SKM-1 (cell line): ENCODE results near the gene MEIOSIN.
"Not testable (repeated sequence)": the region's sequence is repeated elsewhere in the genome, so short reads cannot be mapped to it uniquely, and the experiment has no call there.

Experiments
- DNase-seq: peaks from one replicate; lab custom pipeline; 2025; ENCODE audit not compliant: unreplicated experiment; lab: John Stamatoyannopoulos, UW

MEIOSIN gene

GRCh38 chr19:45717983-45718650, 15.1 kb upstream of the MEIOSIN start:
- no peak for DNase-seq

GRCh38 chr19:45720065-45720464, 13.2 kb upstream of the MEIOSIN start:
- DNase-seq: not testable (repeated sequence)

- DNase-seq: not testable (repeated sequence)
These were observed 4.6 kb upstream of the MEIOSIN start for GRCh38 chr19:45728683-45729082.

GRCh38 chr19:45729800-45730290, 3.4 kb upstream of the MEIOSIN start:
- DNase-seq: no peak

GRCh38 chr19:45730368-45731288, 2.6 kb upstream of the MEIOSIN start, which contains the start of gene FBXO46:
FBXO46 (minus strand) TSS chr19:45730896; CDS start chr19:45713495, 17,401 bp downstream.
- DNase-seq: peak; percentile 69

- no peak for DNase-seq
These were observed 6.5 kb downstream of the MEIOSIN start for GRCh38 chr19:45739498-45740439.

GRCh38 chr19:45742969-45743368, 9.7 kb downstream of the MEIOSIN start:
- no peak for DNase-seq

GRCh38 chr19:45745606-45746005, 12.4 kb downstream of the MEIOSIN start:
- no peak for DNase-seq

- no peak for DNase-seq
These were observed 13.6 kb downstream of the MEIOSIN start for GRCh38 chr19:45746866-45747265.

- DNase-seq: no peak
These were observed 14.3 kb downstream of the MEIOSIN start for GRCh38 chr19:45747513-45747912.

- DNase-seq: not testable (repeated sequence)
These were observed 18.2 kb downstream of the MEIOSIN start for GRCh38 chr19:45751483-45751882.

GRCh38 chr19:45752639-45753038, 19.4 kb downstream of the MEIOSIN start:
- no peak for DNase-seq

GRCh38 chr19:45753548-45753947, 20.3 kb downstream of the MEIOSIN start:
- no peak for DNase-seq

GRCh38 chr19:45754323-45754722, 21.1 kb downstream of the MEIOSIN start:
- DNase-seq: no peak

- no peak for DNase-seq
These were observed 24.5 kb downstream of the MEIOSIN start for GRCh38 chr19:45757695-45758094.

GRCh38 chr19:45758921-45759320, 25.7 kb downstream of the MEIOSIN start:
- DNase-seq: no peak

- DNase-seq: no peak
These were observed 28.5 kb downstream of the MEIOSIN start for GRCh38 chr19:45761714-45762113.

GRCh38 chr19:45762870-45763631, 29.8 kb downstream of the MEIOSIN start:
- DNase-seq: no peak

- DNase-seq: no peak
These were observed 30.6 kb downstream of the MEIOSIN start for GRCh38 chr19:45763691-45764294.

- DNase-seq: no peak
These were observed 31.2 kb downstream of the MEIOSIN start for GRCh38 chr19:45764475-45764874.
